WTC11 (cell line): ENCODE results near the gene CNTNAP5. TPM values are rescaled to one million over a fixed set of nuclear protein-coding genes. Genes with fewer than 3 reads are reported as not detected.

Source experiments
- ATAC-seq: fragments of 200-7000 bp; cut with Tn5 transposase; 2 replicates; pipeline ENCODE4 v1.10.0; 2021; ENCODE audit warnings: mild to moderate bottlenecking, moderate library complexity
- CTCF ChIA-PET: fragments of 300-600 bp; sonication (Branson Sonifier 250); formaldehyde crosslinking; loops from one replicate; lab custom pipeline; 2021; ENCODE audit warnings: antibody characterized with exemption; lab: Charles Lee
- POLR2A ChIA-PET: fragments of 350-600 bp; sonication (Branson Sonifier 250); formaldehyde crosslinking; loops from one replicate; lab custom pipeline; 2021; ENCODE audit warnings: antibody characterized with exemption; lab: Charles Lee
- DNase-seq: peaks from one replicate; pipeline ENCODE4 v3.0.0; 2021; ENCODE audit warnings: low spot score
- H3K27ac Mint-ChIP-seq: 2 replicates; pipeline ENCODE4 v1.8.0; 2021; ENCODE audit warnings: mixed read lengths
- H3K27me3 Mint-ChIP-seq: 2 replicates; pipeline ENCODE4 v1.8.0; 2021; ENCODE audit warnings: low read depth, mild to moderate bottlenecking, moderate library complexity, mixed read lengths
- H3K36me3 Mint-ChIP-seq: 2 replicates; pipeline ENCODE4 v1.8.0; 2021; ENCODE audit warnings: mixed read lengths
- H3K4me1 Mint-ChIP-seq: 2 replicates; pipeline ENCODE4 v1.8.0; 2022; ENCODE audit warnings: mixed read lengths
- H3K4me3 Mint-ChIP-seq: 2 replicates; pipeline ENCODE4 v1.8.0; 2021; ENCODE audit warnings: mild to moderate bottlenecking, moderate library complexity, mixed read lengths
- H3K9me3 Mint-ChIP-seq: 2 replicates; pipeline ENCODE4 v1.8.0; 2021; ENCODE audit warnings: mixed read lengths
- AR ChIP-seq: fragments of 250-450 bp; sonication (Bioruptor Pico); IDR thresholded peaks from 2 replicates; pipeline ENCODE4 v1.9.0; 2021; ENCODE audit warnings: mild to moderate bottlenecking
- ATF3 ChIP-seq: sonication (generic); formaldehyde crosslinking; conservative IDR thresholded peaks from 2 replicates; pipeline ENCODE4 v1.8.1; 2022; ENCODE audit warnings: mild to moderate bottlenecking, missing genetic modification reagents
- CBFB ChIP-seq: sonication (generic); formaldehyde crosslinking; IDR thresholded peaks from 2 replicates; pipeline ENCODE4 v1.8.1; 2022; ENCODE audit warnings: mild to moderate bottlenecking, low read depth, missing genetic modification reagents
- CREB1 ChIP-seq: sonication (generic); formaldehyde crosslinking; IDR thresholded peaks from 2 replicates; pipeline ENCODE4 v1.8.0; 2023; ENCODE audit warnings: mild to moderate bottlenecking, missing genetic modification reagents
- E2F4 ChIP-seq: sonication (generic); formaldehyde crosslinking; IDR thresholded peaks from 2 replicates; pipeline ENCODE4 v1.8.1; 2022; ENCODE audit warnings: low read depth, mild to moderate bottlenecking, moderate library complexity, missing genetic modification reagents, borderline replicate concordance
- ELF4 ChIP-seq: sonication (generic); formaldehyde crosslinking; IDR thresholded peaks from 2 replicates; pipeline ENCODE4 v1.8.1; 2022; ENCODE audit warnings: low read depth, mild to moderate bottlenecking, moderate library complexity, missing genetic modification reagents
- ERG ChIP-seq: fragments of 250-450 bp; sonication (Bioruptor Pico); IDR thresholded peaks from 2 replicates; pipeline ENCODE4 v1.8.0; 2021; ENCODE audit warnings: mild to moderate bottlenecking
- ETV6 ChIP-seq: sonication (generic); formaldehyde crosslinking; IDR thresholded peaks from 2 replicates; pipeline ENCODE4 v1.8.1; 2022; ENCODE audit warnings: mild to moderate bottlenecking, missing genetic modification reagents
- FOXJ3 ChIP-seq: sonication (generic); formaldehyde crosslinking; IDR thresholded peaks from 2 replicates; pipeline ENCODE4 v1.9.0; 2021; ENCODE audit warnings: missing genetic modification reagents, mild to moderate bottlenecking, borderline replicate concordance
- FOXP4 ChIP-seq: sonication (generic); formaldehyde crosslinking; IDR thresholded peaks from 2 replicates; pipeline ENCODE4 v1.8.0; 2022; ENCODE audit warnings: mild to moderate bottlenecking, missing genetic modification reagents
- GABPB1 ChIP-seq: sonication (generic); formaldehyde crosslinking; IDR thresholded peaks from 2 replicates; pipeline ENCODE4 v1.8.1; 2023; ENCODE audit warnings: mild to moderate bottlenecking, missing genetic modification reagents
- IRF2 ChIP-seq: sonication (generic); formaldehyde crosslinking; IDR thresholded peaks from 2 replicates; pipeline ENCODE4 v1.8.0; 2022; ENCODE audit warnings: low read depth, missing genetic modification reagents, borderline replicate concordance
- JAZF1 ChIP-seq: fragments of 250-450 bp; sonication (Bioruptor Pico); IDR thresholded peaks from 2 replicates; pipeline ENCODE4 v1.9.0; 2021; ENCODE audit warnings: moderate library complexity, mild to moderate bottlenecking, inconsistent platforms
- NFATC4 ChIP-seq: fragments of 250-450 bp; sonication (Bioruptor Pico); IDR thresholded peaks from 2 replicates; pipeline ENCODE4 v1.9.0; 2021; ENCODE audit warnings: mild to moderate bottlenecking
- NR3C1 ChIP-seq: sonication (generic); formaldehyde crosslinking; conservative IDR thresholded peaks from 2 replicates; pipeline ENCODE4 v1.8.1; 2023; ENCODE audit warnings: low read depth, mild to moderate bottlenecking, missing genetic modification reagents
- TEAD4 ChIP-seq: sonication (generic); formaldehyde crosslinking; IDR thresholded peaks from 2 replicates; pipeline ENCODE4 v1.8.0; 2022; ENCODE audit warnings: mild to moderate bottlenecking, missing genetic modification reagents
- ZBTB21 ChIP-seq: sonication (generic); formaldehyde crosslinking; IDR thresholded peaks from 2 replicates; pipeline ENCODE4 v1.8.1; 2023; ENCODE audit warnings: mild to moderate bottlenecking, missing genetic modification reagents, borderline replicate concordance
- total RNA-seq: library from RNA; stranded (reverse); gene quantifications from 3 replicates; pipeline ENCODE4 v1.2.3, GENCODE V29; 2021

Gene CNTNAP5
- total RNA-seq, 1 experiment from 2014 or later = 0.22 TPM

GRCh38 chr2:124763611-124764010 is 738.5 kb downstream of the CNTNAP5 start:
- Mint-ChIP-seq H3K27ac (no peak overlapping the region), H3K4me1 (no peaks in the 10 kb centered on the region), H3K9me3 (no peaks in the 10 kb centered on the region), H3K4me3 (no peak overlapping the region), H3K36me3 (no peaks in the 10 kb centered on the region), H3K27me3 (no peaks in the 10 kb centered on the region)
- TF ChIP-seq FOXJ3 (no peak), NR3C1 (CRISPR knock-in tag) (no peak), ELF4 (CRISPR knock-in tag) (no peak), IRF2 (CRISPR knock-in tag) (no peak)
- ATAC-seq (no peak), DNase-seq (no peak)
- ChIA-PET POLR2A (no interaction called here), CTCF (no interaction called here)

GRCh38 chr2:124774781-124775180 is 749.7 kb downstream of the CNTNAP5 start:
- Mint-ChIP-seq H3K27me3 (no peaks in the 10 kb centered on the region), H3K4me3 (no peak overlapping the region), H3K9me3 (peaks cover 10% of the 10 kb centered on the region), H3K4me1 (peaks cover 7% of the 10 kb centered on the region), H3K27ac (no peak overlapping the region), H3K36me3 (no peaks in the 10 kb centered on the region)
- POLR2A ChIA-PET = no interaction called here
- ATAC-seq = no peak
- TF ChIP-seq ELF4 (CRISPR knock-in tag) = no peak
- TF ChIP-seq NFATC4 (CRISPR knock-in tag) = no peak
- no peak for TF ChIP-seq E2F4 (CRISPR knock-in tag)
- no peak for TF ChIP-seq CBFB (CRISPR knock-in tag)
- no peak for TF ChIP-seq ETV6 (CRISPR knock-in tag)
- no peak for TF ChIP-seq JAZF1 (CRISPR knock-in tag)
- no peak for TF ChIP-seq TEAD4 (CRISPR knock-in tag)
- no peak for TF ChIP-seq ZBTB21 (CRISPR knock-in tag)
- no peak for TF ChIP-seq FOXP4 (CRISPR knock-in tag)
- no peak for TF ChIP-seq AR (CRISPR knock-in tag)
- no peak for TF ChIP-seq FOXJ3
- no peak for TF ChIP-seq ERG (CRISPR knock-in tag)
- TF ChIP-seq GABPB1 (CRISPR knock-in tag) = no peak
- TF ChIP-seq IRF2 (CRISPR knock-in tag) = no peak
- no peak for TF ChIP-seq ATF3 (CRISPR knock-in tag)
- TF ChIP-seq CREB1 (CRISPR knock-in tag) = no peak
- no peak for DNase-seq
- CTCF ChIA-PET = no interaction called here
